PC-3 (cell line): ENCODE results near the gene NSF. TPM values are rescaled to one million over a fixed set of nuclear protein-coding genes. Genes with fewer than 3 reads are reported as not detected.

Source experiments
- ATAC-seq: fragments of 200-7000 bp; cut with Tn5 transposase; 2 replicates; pipeline ENCODE4 v1.9.1; 2020; ENCODE audit warnings: mild to moderate bottlenecking, moderate library complexity
- BruUV-seq: library from RNA; stranded (reverse); fragments of 400-500 nt; replicated peaks from 2 replicates; lab custom pipeline; 2021; lab: Mats Ljungman, UMichigan
- CTCF ChIA-PET: fragments of 300-600 bp; sonication (Branson Sonifier 250); formaldehyde crosslinking; loops from one replicate; lab custom pipeline; 2022; ENCODE audit warnings: antibody characterized with exemption; lab: Charles Lee
- POLR2A ChIA-PET: fragments of 300-600 bp; sonication (Branson Sonifier 250); formaldehyde crosslinking; loops from one replicate; lab custom pipeline; 2022; ENCODE audit warnings: antibody characterized with exemption; ENCODE audit not compliant: unreplicated experiment; lab: Charles Lee
- DNase-seq: peaks from one replicate; pipeline ENCODE4 v3.0.0-alpha.2; 2015
- H2AFZ ChIP-seq: fragments of 300-600 bp; sonication (generic); 2 replicates; pipeline ENCODE4 v1.6.0; 2016; ENCODE audit warnings: antibody characterized with exemption, low read length
- H3F3A ChIP-seq: fragments of 300-600 bp; sonication (generic); one replicate; pipeline ENCODE4 v1.6.0; 2017; ENCODE audit warnings: antibody characterized with exemption, low read length, control low read depth, mild to moderate bottlenecking; ENCODE audit not compliant: unreplicated experiment
- H3K27ac ChIP-seq: fragments of 300-600 bp; sonication (generic); 2 replicates; pipeline ENCODE4 v1.5.1; 2016; ENCODE audit warnings: mild to moderate bottlenecking, low read length
- H3K27me3 ChIP-seq: fragments of 300-600 bp; sonication (generic); 2 replicates; pipeline ENCODE4 v1.6.1; 2016; ENCODE audit warnings: low read length, mixed read lengths
- H3K36me3 ChIP-seq: fragments of 300-600 bp; sonication (generic); 2 replicates; pipeline ENCODE4 v1.6.1; 2016; ENCODE audit warnings: low read depth, mixed run types, low read length, mixed read lengths
- H3K4me1 ChIP-seq: fragments of 300-600 bp; sonication (generic); 2 replicates; pipeline ENCODE4 v1.5.1; 2016; ENCODE audit warnings: low read length; ENCODE audit not compliant: insufficient read depth
- H3K4me2 ChIP-seq: fragments of 300-600 bp; sonication (generic); 2 replicates; pipeline ENCODE4 v1.6.0; 2016; ENCODE audit warnings: low read length
- H3K4me3 ChIP-seq: fragments of 300-600 bp; sonication (generic); 2 replicates; pipeline ENCODE4 v1.5.1; 2016; ENCODE audit warnings: mild to moderate bottlenecking, low read length, mixed read lengths
- H3K79me2 ChIP-seq: fragments of 300-600 bp; sonication (generic); 2 replicates; pipeline ENCODE4 v1.6.1; 2017; ENCODE audit warnings: low read length, mixed read lengths
- H3K9ac ChIP-seq: fragments of 300-600 bp; sonication (generic); 2 replicates; pipeline ENCODE4 v1.6.0; 2016; ENCODE audit warnings: mild to moderate bottlenecking, low read length
- H3K9me2 ChIP-seq: fragments of 300-600 bp; sonication (generic); replicated peaks from 2 replicates; pipeline ENCODE4 v1.6.1; 2016; ENCODE audit warnings: mixed run types, low read length, mixed read lengths
- H3K9me3 ChIP-seq: fragments of 300-600 bp; sonication (generic); 2 replicates; pipeline ENCODE4 v1.6.1; 2016; ENCODE audit warnings: low read length, mixed read lengths
- H4K20me1 ChIP-seq: fragments of 300-600 bp; sonication (generic); 2 replicates; pipeline ENCODE4 v1.6.1; 2016; ENCODE audit warnings: low read length, mixed read lengths
- CTCF ChIP-seq: fragments of 300-600 bp; sonication (generic); conservative IDR thresholded peaks from 2 replicates; pipeline ENCODE4 v1.5.1; 2017; ENCODE audit warnings: antibody characterized with exemption, low read depth, mild to moderate bottlenecking, low read length
- EZH2 ChIP-seq: fragments of 300-600 bp; sonication (generic); IDR thresholded peaks from one replicate; pipeline ENCODE4 v1.6.1; 2017; ENCODE audit warnings: antibody characterized with exemption, mild to moderate bottlenecking, low read length; ENCODE audit not compliant: unreplicated experiment
- EZH2phosphoT487 ChIP-seq: fragments of 300-600 bp; sonication (generic); IDR thresholded peaks from 2 replicates; pipeline ENCODE4 v1.6.1; 2018; ENCODE audit warnings: mild to moderate bottlenecking, antibody characterized with exemption, low read length, borderline replicate concordance
- intact Hi-C: fragments of 100-400 bp; cut with micrococcal nuclease; formaldehyde crosslinking; loops from 2 replicates; pipeline ENCODE4 v1.9.0; 2023
- total RNA-seq: library from RNA; depleted of rRNA; stranded (reverse); fragments of >200 nt; gene quantifications from 2 replicates; pipeline ENCODE4 v1.2.3, GENCODE V29; 2014

Gene NSF
- total RNA-seq, 1 experiment from 2014 or later: 52.2 TPM

GRCh38 chr17:46730026-46730425, 139.6 kb downstream of the NSF start:
- Histone ChIP-seq H3K27ac (no peak overlapping the region), H4K20me1 (no peaks in the 10 kb centered on the region), H3F3A (no peaks in the 10 kb centered on the region), H3K9ac (no peak overlapping the region), H3K9me2 (no peaks in the 10 kb centered on the region), H3K27me3 (no peaks in the 10 kb centered on the region), H3K4me3 (no peak overlapping the region), H2AFZ (no peak overlapping the region), H3K9me3 (no peaks in the 10 kb centered on the region), H3K36me3 (peaks cover 11% of the 10 kb centered on the region; the same call in 1 of the 2 replicates), H3K4me2 (no peak overlapping the region), H3K79me2 (no peaks in the 10 kb centered on the region), H3K4me1 (peaks cover 27% of the 10 kb centered on the region)
- ATAC-seq (no peak), DNase-seq (no peak)
- ChIA-PET POLR2A (no interaction called here), CTCF (no interaction called here)
- intact Hi-C loops: no loop called here
- BruUV-seq: no TSS peak
- TF ChIP-seq EZH2 (no peak), CTCF (no peak), EZH2phosphoT487 (no peak)

DNA sequence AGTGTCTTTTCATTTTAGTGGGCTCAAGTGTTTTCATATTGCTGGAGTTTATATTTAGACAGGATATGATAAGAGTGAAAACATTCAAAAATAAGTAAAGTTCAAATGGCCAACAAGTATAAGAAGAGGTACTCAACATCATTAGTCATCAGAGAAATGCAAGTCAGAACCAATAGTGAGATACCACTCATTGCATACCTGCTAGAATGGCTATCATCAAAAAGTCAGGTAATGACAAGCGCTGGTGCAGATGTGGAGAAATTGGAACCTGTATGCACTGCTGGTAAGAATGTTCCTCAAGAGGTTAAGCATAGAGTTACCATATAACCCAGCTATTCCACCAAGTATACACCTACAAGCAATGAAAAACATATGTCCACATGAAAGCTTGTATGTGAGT, 140.2 kb downstream of the NSF start:
- Histone ChIP-seq H3K9ac (no peak overlapping the region), H3K36me3 (peaks cover 11% of the 10 kb centered on the region; the same call in 1 of the 2 replicates), H3F3A (no peaks in the 10 kb centered on the region), H3K27me3 (no peaks in the 10 kb centered on the region), H3K4me2 (no peak overlapping the region), H3K4me3 (no peak overlapping the region), H3K79me2 (no peaks in the 10 kb centered on the region), H3K27ac (no peak overlapping the region), H4K20me1 (no peaks in the 10 kb centered on the region), H3K9me2 (no peaks in the 10 kb centered on the region), H3K4me1 (peaks cover 27% of the 10 kb centered on the region), H3K9me3 (no peaks in the 10 kb centered on the region), H2AFZ (no peak overlapping the region)
- TF ChIP-seq CTCF (no peak), EZH2phosphoT487 (no peak), EZH2 (no peak)
- intact Hi-C loops: no loop called here
- no peak for DNase-seq
- BruUV-seq: no TSS peak
- ATAC-seq: no peak
- CTCF ChIA-PET: no interaction called here
- POLR2A ChIA-PET: interaction anchor here (0.5 kb wide), 1 partner anchor 23 kb away, joined by 3 read pairs; no protein-coding TSS in a partner anchor

GRCh38 chr17:46732160-46732559, 141.7 kb downstream of the NSF start:
- POLR2A ChIA-PET: no interaction called here
- H3K4me1 ChIP-seq: peaks cover 27% of the 10 kb centered on the region

More at GRCh38 chr17:46732160-46732559, 141.7 kb downstream of the NSF start:
- DNase-seq: no peak
- Histone ChIP-seq H3F3A (no peaks in the 10 kb centered on the region), H3K27ac (no peak overlapping the region), H3K79me2 (no peaks in the 10 kb centered on the region), H3K9me3 (no peaks in the 10 kb centered on the region), H3K36me3 (peaks cover 11% of the 10 kb centered on the region; the same call in 1 of the 2 replicates), H3K27me3 (no peaks in the 10 kb centered on the region), H2AFZ (no peak overlapping the region), H3K9ac (no peak overlapping the region), H4K20me1 (no peaks in the 10 kb centered on the region), H3K9me2 (no peaks in the 10 kb centered on the region), H3K4me3 (no peak overlapping the region), H3K4me2 (no peak overlapping the region)
- ATAC-seq: no peak
- intact Hi-C loops: no loop called here
- BruUV-seq: no TSS peak
- CTCF ChIA-PET: no interaction called here
- TF ChIP-seq CTCF (no peak), EZH2phosphoT487 (no peak), EZH2 (no peak)
